CD4-positive, alpha-beta T cell treated with Interleukin-6 for 4 hours (primary cell): ENCODE results near the gene FAM117A.

ENCODE experiments used
- DNase-seq: peaks from one replicate; pipeline ENCODE4 v3.0.0-alpha.2; 2020; ENCODE audit warnings: mixed read lengths

The FAM117A gene

DNA sequence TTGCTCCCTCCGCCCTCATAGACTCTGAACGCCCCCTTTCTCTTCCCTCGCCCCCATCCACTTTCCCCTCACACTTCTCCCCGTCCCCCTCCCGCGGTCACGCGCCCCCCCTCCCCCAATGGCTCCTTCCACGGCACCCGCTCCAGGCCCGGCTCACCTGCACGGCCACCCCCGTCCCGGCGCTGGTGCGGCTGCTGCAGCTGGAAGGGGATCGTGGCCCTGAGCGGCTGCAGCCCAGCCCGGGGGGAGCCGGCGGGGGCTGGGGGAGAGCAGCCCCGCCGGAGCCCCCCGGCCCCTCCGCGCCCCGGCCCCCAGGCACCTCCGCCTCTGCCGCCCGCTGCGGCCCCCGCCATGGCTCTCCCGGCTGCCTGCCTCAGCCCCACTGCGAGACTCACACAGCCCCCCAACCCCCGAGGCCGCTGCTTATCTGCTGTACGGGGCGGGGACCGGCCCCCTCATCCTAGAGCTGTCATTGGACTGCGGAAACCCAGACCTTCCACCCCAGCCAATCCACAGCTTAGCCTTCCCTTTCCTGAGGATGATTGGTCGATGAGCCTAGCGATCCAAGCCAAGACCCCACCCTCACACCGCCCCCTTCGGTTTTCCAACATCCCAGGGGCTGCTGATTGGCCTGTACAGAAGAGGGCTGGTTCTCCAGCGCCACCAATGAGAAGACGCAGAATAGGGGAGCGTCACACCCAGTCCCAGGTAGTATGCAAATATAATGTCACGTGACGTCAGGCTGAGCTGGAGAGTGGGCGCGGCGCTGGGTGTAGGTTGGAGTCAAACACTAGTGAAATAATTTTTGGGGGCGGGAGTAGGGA lies at the start of gene FAM117A:
Gene FAM117A (minus strand): TSS at position 397 of the 824 bp plus-strand sequence. CDS start 44 bp downstream, at position 353.
- DNase-seq = peak; percentile 96

- no peak for DNase-seq
These were observed 45.1 kb upstream of the FAM117A start for GRCh38 chr17:49809056-49809455.

GRCh38 chr17:49798738-49799137 lies 34.8 kb upstream of the FAM117A start:
- DNase-seq = no peak

GRCh38 chr17:49798182-49798581 lies 34.3 kb upstream of the FAM117A start:
- no peak for DNase-seq

DNA sequence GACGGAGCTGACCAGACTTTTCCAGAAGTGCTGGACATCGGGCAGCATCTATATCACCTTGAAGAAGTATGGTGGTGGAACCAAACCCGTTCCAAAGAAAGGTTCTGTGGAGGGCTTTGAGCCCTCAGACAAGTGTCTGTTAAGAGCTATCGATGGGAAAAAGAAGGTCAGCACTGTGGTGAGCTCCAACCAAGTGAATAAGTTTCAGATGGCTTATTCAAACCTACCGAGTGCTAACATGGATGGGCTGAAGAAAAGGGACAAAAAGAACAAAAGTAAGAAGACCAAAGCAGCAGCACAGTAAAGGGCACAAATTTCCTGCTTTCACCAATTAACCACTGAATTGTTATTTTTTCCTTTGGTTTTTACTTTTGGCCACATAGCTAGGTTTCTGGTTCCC lies 31.4 kb upstream of the FAM117A start:
- DNase-seq = no peak

DNA sequence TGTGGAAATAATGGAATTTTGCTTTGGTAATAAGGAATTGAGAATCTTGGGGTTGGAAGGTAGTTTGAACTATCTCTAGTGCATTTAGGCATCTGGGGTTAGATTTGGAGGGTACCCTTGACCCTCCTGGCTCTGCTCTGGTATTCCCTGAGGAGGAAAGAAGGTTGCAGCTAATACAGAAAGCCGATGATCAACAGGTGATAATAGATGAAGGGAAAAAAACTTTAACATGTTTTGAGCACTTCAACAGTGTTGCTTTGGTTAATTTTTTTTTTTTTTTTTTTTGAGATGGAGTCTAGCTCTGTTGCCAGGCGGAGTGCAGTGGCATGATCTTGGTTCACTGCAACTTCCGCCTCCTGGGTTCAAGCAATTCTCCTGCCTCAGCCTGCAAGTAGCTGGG lies 29.4 kb upstream of the FAM117A start:
- DNase-seq = no peak

DNA sequence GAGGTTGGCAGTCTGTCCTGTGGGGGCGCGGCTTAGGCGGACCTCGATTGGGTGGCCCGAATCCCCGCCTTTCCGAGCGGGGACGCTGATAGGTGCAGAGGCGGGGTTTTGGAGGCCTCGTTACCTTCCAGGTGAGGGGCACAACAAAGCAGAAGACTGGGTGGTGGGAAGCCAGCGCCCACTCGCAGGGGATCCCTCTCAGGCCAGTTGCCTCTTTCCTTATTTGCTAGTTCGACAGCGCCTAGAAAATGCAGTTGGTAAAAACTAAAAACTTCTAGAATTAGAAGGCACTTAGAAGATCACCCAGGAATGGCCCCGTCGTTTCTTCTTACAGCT lies 25.3 kb upstream of the FAM117A start:
- DNase-seq = no peak

DNA sequence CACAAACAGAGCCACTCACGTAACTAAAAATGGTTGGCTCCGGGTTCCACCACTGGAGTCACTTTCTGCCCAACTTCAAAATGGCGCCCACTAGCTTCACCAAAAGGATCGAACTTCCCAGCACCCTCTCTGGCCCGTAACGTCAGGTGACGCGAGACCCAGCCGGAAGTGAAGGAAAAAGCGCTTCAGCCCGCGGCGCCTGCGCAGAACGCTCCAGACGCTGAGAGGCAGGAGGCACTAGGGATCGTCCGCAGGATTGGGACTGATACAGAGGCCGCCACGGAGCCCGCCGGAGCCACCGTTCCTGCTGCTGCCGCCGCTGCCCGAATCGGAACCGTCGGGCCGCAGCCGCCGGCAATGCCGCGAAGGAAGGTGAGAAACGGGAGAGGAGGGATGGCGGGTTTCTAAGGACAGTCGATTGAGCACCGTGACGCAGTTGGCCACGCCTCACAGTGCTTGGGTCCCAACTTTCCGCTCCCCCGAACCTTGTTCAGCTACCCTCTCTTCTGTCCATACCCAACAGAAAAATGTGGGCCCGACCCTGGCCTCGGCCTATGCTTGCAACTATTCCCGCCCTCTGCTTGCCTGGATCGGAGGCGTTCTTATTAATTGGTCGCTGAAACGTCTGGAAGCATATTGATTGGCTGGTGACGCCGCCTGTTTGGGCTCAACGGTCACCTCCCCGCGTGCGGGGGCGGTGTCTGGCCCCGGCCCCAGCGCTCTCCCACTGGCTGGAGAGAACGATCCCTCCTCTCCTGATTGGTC lies 24.7 kb upstream of the FAM117A start, which contains the start of gene KAT7:
Gene KAT7 (plus strand): TSS at position 204 of the 765 bp plus-strand sequence. CDS start 154 bp downstream, at position 358.
- peak; percentile 98 for DNase-seq

DNA sequence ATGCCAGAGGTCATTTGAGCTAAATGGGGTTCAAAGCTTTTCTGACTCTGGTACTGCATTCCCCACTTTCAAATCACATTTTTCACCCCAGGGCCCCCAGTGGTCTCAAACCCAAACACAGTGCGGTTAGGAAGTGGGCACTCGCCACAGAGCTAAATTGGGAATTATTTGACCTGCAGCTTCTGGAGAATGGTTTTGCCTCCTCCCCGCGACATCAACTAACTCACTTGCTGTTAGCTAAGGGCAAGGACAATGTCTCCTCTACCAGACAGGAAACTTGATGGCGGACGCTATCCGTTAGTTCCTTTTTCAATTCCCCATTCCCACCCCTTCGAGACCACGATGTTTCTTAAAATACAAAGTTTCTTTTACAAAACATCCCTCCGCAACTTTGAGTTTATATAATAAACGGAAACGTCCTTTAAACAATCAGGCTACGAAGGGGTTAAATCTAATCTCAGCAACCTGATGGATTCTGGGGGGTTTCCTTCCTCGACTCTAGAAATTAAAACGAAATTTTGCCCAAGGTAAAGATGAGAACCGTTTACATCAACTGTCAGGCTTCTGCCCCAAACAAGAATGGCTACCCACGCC lies 24.1 kb upstream of the FAM117A start:
- peak; percentile 16 for DNase-seq

DNA sequence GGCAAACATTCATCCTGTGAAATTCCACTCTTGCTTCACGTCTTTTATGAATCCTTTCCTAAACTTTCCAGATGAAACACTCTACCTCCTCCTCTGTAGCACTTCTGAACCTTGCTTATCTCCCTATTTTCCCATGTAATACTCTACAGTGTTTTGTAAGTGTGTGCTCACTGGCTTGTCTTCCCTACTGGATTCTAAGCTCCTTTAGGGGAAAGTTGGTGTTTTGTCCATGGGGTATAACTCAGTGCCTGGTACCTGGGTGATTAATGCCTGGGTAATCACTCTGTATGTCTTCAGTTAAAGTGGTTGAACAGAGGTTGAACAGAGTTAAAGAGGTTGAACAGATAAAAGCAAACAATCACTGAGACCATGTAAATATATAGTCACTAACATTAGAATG lies 20.7 kb upstream of the FAM117A start:
- DNase-seq = no peak

DNA sequence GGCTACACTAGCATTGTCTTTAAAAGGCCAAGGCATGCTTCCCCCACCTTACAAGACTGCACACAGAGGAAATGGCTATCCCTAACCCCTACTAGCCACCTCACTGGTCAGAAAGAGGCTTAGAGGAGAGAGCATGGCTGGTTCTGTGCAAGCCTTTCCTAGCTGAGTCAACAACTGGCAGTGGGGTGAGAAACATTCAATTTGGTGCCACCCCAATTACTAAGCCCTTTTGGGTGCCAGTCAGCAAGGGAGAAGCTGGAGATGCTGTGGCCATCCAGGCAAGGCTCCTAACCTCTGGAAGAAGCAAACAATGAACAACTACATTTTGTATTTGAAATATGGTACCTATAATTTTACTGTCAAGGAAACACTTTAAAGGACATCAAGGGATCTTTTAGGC lies 19.9 kb upstream of the FAM117A start:
- no peak for DNase-seq

DNA sequence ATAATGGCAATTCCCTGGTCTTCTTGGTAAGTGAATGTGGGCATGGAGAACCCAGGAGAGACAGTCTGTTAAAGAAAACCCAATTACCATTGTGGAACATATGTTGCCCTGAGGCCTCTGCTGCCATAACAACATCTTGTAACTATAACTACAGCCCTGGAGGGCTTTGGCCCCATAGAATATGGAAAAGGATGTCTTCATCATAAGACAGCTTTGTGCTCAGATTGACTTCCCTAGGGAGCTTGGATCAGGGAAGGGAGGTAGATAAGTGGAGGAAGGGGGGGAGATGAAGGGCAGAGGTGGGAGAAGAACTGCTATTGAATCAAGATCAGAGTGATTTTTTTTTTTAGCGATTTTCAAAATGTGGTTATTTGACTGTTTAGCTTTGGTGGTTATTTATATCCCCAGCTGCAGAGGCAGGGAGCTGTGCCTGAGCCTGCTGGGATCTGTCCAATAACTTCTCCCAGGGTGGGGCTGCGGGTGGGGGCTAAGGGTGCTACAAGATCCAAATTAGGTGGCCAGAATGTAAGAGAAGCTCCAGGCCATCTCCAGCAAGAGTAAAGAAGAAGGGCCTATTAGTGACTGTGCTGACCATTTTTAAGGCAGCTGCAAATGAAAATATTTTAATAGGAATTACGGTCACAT lies 19.3 kb upstream of the FAM117A start:
- no peak for DNase-seq

DNA sequence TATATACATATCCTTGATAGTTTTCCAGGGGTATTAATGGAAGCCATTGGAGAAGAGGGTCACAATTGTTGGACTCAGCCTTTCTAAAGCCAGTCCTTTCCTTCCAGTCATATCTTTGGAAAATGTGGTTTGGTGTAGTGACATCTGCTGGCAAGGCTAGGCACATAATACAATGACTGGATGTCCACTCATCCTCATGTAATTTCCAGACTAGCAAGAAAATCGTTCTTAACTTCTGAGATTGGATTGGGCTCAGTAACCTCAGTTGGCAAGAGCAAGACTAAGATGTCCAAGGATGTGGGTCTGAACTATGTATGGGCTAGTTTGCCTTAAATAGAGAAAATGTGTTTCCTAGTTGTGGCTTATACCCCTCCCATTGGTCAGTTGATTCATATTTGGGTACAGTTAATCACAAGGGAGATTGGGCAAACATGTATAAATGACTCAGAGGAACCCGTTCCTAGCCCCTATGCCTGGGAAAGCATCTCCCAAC lies 15.9 kb upstream of the FAM117A start:
- peak; percentile 54 for DNase-seq

DNA sequence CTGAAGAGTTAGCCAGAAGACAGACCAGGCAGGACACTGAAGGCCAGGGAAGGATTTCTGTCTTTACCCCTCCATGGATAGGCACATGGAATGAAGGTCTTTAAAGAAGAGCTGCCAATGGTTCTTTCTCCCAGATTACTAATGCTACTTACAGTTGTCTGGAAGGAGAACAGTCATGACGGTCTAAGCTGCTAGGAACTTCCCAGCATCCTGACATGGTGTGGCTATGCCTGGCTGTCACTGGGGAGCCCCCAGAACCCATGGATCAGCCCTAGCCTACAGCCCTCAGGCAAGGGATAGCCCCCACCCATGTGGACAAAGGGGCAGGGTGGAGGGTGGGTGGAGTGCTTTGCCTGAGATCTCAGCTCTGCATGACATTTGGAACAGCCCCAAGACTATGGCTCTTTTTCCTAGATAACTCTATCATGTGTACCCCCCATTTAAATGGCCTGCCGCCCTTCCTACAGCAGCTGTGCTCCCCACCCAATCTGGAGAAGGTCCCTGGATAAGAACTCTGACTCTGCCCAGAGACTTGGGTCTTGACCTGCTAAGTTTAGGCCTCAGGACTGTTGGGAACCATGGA lies 15.3 kb upstream of the FAM117A start:
- no peak for DNase-seq

DNA sequence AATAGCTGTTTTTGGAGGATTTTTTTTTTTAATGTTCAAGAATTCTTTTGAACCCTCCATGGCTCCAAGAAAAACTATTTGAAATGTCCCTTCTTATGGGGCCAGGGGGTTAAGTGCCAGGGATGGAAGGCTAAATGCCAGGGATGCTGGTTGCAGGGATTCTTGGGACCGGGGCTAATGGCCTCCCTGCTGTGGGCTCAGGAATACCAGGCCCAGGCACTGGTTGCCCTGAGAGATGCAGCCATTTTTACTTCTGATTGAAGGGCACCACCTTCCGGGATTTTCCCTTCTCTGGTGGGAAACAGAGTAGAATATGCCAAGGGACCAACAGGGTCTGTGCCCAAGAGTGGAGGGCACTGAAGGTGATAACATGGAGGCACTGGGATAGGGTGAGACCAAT lies 13.6 kb upstream of the FAM117A start:
- DNase-seq = no peak

- DNase-seq = no peak
These were observed 12.8 kb upstream of the FAM117A start for GRCh38 chr17:49776551-49777300.

DNA sequence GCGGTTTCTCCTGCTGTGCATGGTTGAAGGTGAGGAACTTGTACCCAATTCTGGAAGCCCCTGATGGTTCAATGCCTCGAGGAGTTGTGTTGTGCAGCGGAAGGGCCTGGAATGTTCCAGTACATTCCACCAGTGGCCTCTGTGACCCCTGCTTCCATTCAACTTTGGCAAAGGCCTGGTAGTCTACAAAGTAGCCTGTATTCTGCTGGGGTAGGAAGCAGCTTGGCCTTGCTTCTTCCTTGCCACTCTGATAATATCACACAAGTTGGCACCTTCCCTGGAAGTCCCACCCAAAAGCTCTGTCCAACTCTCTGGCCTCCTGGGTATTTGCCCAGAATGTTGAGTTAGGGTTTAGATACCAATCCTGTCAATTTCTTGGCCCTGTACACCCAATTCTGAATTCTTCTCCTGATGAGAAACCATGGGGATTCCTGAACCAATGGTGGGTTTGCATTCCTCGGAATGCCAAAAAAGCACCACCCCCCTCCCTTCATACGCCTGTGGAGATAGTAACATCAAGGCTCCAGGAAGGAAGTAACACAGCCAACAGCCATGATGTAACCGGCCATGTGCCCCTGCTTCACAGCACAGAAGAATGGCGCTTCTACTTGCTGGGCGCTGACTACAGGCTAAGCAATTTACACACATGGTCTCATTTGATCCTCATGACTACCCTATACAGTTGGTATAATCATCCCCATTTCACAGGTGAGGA lies 11.8 kb upstream of the FAM117A start:
- DNase-seq = no peak

- no peak for DNase-seq
These were observed 3.1 kb upstream of the FAM117A start for GRCh38 chr17:49766918-49767530.

GRCh38 chr17:49764559-49765180 lies 739 bp upstream of the FAM117A start:
- no peak for DNase-seq
